Activated CD4-positive, alpha-beta T cell treated with anti-CD3 and anti-CD28 coated beads, Interleukin-2, amount 50 U/mL, for 24 hours (primary cell): ENCODE data around the gene INPP5A.
"Not testable (repeated sequence)": the region's sequence is repeated elsewhere in the genome, so short reads cannot be mapped to it uniquely, and the experiment has no call there.

ENCODE experiments used
- DNase-seq, 2 donors: peaks; one replicate each; pipeline ENCODE4 v3.0.0-alpha.2; 2020; ENCODE audit warnings: low read depth in 1 of 2, low spot score in 1 of 2

The INPP5A gene

GRCh38 chr10:132702601-132703418 lies 165.2 kb downstream of the INPP5A start:
- no peak for DNase-seq

GRCh38 chr10:132703419-132704007 lies 165.9 kb downstream of the INPP5A start:
- no peak for DNase-seq

GRCh38 chr10:132704008-132704814 lies 166.6 kb downstream of the INPP5A start:
- no peak for DNase-seq

- not testable (repeated sequence) for DNase-seq
These were observed 167.2 kb downstream of the INPP5A start for GRCh38 chr10:132704815-132705064.

- DNase-seq = no peak
These were observed 167.6 kb downstream of the INPP5A start for GRCh38 chr10:132705173-132705572.

GRCh38 chr10:132705943-132706342 lies 168.4 kb downstream of the INPP5A start:
- DNase-seq = no peak

- no peak for DNase-seq
These were observed 169.1 kb downstream of the INPP5A start for GRCh38 chr10:132706701-132707100.

GRCh38 chr10:132707121-132707775 lies 169.7 kb downstream of the INPP5A start:
- DNase-seq = no peak

GRCh38 chr10:132707776-132708171 lies 170.2 kb downstream of the INPP5A start:
- no peak for DNase-seq

GRCh38 chr10:132708441-132708840 lies 170.9 kb downstream of the INPP5A start:
- no peak for DNase-seq

- DNase-seq = no peak
These were observed 171.3 kb downstream of the INPP5A start for GRCh38 chr10:132708936-132709335.

- DNase-seq = no peak
These were observed 171.9 kb downstream of the INPP5A start for GRCh38 chr10:132709471-132709951.

GRCh38 chr10:132710036-132710686 lies 172.6 kb downstream of the INPP5A start:
- DNase-seq = no peak

GRCh38 chr10:132710746-132711612 lies 173.4 kb downstream of the INPP5A start:
- DNase-seq = no peak

- DNase-seq = no peak
These were observed 174.1 kb downstream of the INPP5A start for GRCh38 chr10:132711613-132712121.

GRCh38 chr10:132712291-132712690 lies 174.7 kb downstream of the INPP5A start:
- DNase-seq = no peak

- no peak for DNase-seq
These were observed 175.2 kb downstream of the INPP5A start for GRCh38 chr10:132712743-132713142.

GRCh38 chr10:132713421-132714095 lies 176.0 kb downstream of the INPP5A start:
- no peak for DNase-seq
